K562 (cell line): ENCODE data around the gene ZNF599. TPM values are rescaled to one million over a fixed set of nuclear protein-coding genes. Genes with fewer than 3 reads are reported as not detected.

Experiments
- CBFB ChIP-seq: sonication (generic); formaldehyde crosslinking; IDR thresholded peaks from 2 replicates; pipeline ENCODE4 v1.4.0; 2020; ENCODE audit warnings: mild to moderate bottlenecking, missing genetic modification reagents
- CHD1 ChIP-seq: fragments of 200-600 bp; sonication (generic); IDR thresholded peaks from one replicate; pipeline ENCODE4 v1.6.1; 2012; ENCODE audit warnings: mild to moderate bottlenecking, moderate library complexity, low read length, inconsistent platforms
- E2F5 ChIP-seq: sonication (generic); formaldehyde crosslinking; IDR thresholded peaks from 2 replicates; pipeline ENCODE4 v1.8.0; 2022; ENCODE audit warnings: mild to moderate bottlenecking, missing genetic modification reagents
- FOXA1 ChIP-seq: fragments of 450-650 bp; IDR thresholded peaks from 2 replicates; pipeline ENCODE4 v1.6.1; 2016; ENCODE audit warnings: mild to moderate bottlenecking, borderline replicate concordance
- GTF2E2 ChIP-seq: fragments of 200-800 bp; sonication (Bioruptor generic); IDR thresholded peaks from 2 replicates; pipeline ENCODE4 v1.6.1; 2016; ENCODE audit warnings: missing genetic modification characterization, missing compliant biosample characterization
- MTA3 ChIP-seq: fragments of 450-650 bp; formaldehyde crosslinking; IDR thresholded peaks from 2 replicates; pipeline ENCODE4 v1.6.1; 2017; ENCODE audit warnings: mild to moderate bottlenecking, borderline replicate concordance
- MTF1 ChIP-seq: fragments of 250-450 bp; sonication (Bioruptor Pico); IDR thresholded peaks from 2 replicates; pipeline ENCODE4 v1.9.0; 2021; ENCODE audit warnings: moderate library complexity, mild to moderate bottlenecking, inconsistent platforms, borderline replicate concordance
- MYNN ChIP-seq, 2 experiments: sonication (generic); formaldehyde crosslinking in 1 of 2; IDR thresholded peaks; 2 replicates each; pipeline versions ENCODE4 v1.5.0 to v1.6.1; 2016 to 2020; ENCODE audit warnings: antibody characterized with exemption in 1 of 2, missing genetic modification reagents in 1 of 2
- NEUROD1 ChIP-seq: fragments of 150-350 bp; IDR thresholded peaks from 2 replicates; pipeline ENCODE4 v1.6.1; 2014; ENCODE audit warnings: borderline replicate concordance, low read length, low read depth; ENCODE audit not compliant: partially characterized antibody
- PPARD ChIP-seq: fragments of 250-450 bp; sonication (Bioruptor Pico); IDR thresholded peaks from 2 replicates; pipeline ENCODE4 v1.8.0; 2022; ENCODE audit warnings: inconsistent platforms, mild to moderate bottlenecking, moderate library complexity
- PRPF4 ChIP-seq: fragments of 200-400 bp; formaldehyde crosslinking; IDR thresholded peaks from one replicate; pipeline ENCODE4 v1.6.1; 2017; ENCODE audit warnings: low read length, low read depth, mild to moderate bottlenecking; ENCODE audit not compliant: insufficient read depth, poor library complexity, severe bottlenecking
- STAT5A ChIP-seq: IDR thresholded peaks from 2 replicates; pipeline ENCODE4 v1.6.1; 2012; ENCODE audit warnings: low read length, inconsistent platforms, borderline replicate concordance
- THRAP3 ChIP-seq: fragments of 450-650 bp; IDR thresholded peaks from 2 replicates; pipeline ENCODE4 v1.6.1; 2016; ENCODE audit warnings: mild to moderate bottlenecking, inconsistent platforms, borderline replicate concordance
- UBTF ChIP-seq, 2 experiments: IDR thresholded peaks; 2 replicates each; pipeline ENCODE4 v1.6.1; 2012; ENCODE audit warnings: improper control_type of control experiment in 2 of 2, low read depth in 2 of 2, low read length in 2 of 2, borderline replicate concordance in 1 of 2
- ZBTB17 ChIP-seq: fragments of 450-650 bp; formaldehyde crosslinking; IDR thresholded peaks from 2 replicates; pipeline ENCODE4 v1.4.0; 2020; ENCODE audit warnings: mild to moderate bottlenecking
- ZNF121 ChIP-seq: sonication (generic); formaldehyde crosslinking; conservative IDR thresholded peaks from 2 replicates; pipeline ENCODE4 v1.8.0; 2022; ENCODE audit warnings: missing genetic modification reagents
- ZNF133 ChIP-seq: fragments of 250-450 bp; sonication (Bioruptor Pico); IDR thresholded peaks from 2 replicates; pipeline ENCODE4 v1.4.0; 2020; ENCODE audit warnings: mild to moderate bottlenecking
- ZNF282 ChIP-seq: sonication (generic); formaldehyde crosslinking; IDR thresholded peaks from 2 replicates; pipeline ENCODE4 v1.8.1; 2023; ENCODE audit warnings: missing genetic modification reagents
- ZNF444 ChIP-seq: fragments of 250-450 bp; sonication (Bioruptor Pico); IDR thresholded peaks from 2 replicates; pipeline ENCODE4 v1.4.0; 2020; ENCODE audit warnings: mild to moderate bottlenecking, moderate library complexity
- polyA plus RNA-seq, 8 experiments: library from polyadenylated mRNA; depleted of rRNA in 4 of 8; stranded (reverse) in 5 of 8; unstranded in 3 of 8; fragments of >200 nt; fragmentation: Nextera tagmentation in 2 of 8; fragmentation: Illumina TruSeq in 1 of 8; extraction: Ambion mirVana in 2 of 8; extraction: Trizol in 1 of 8; gene quantifications; 2 replicates each; pipeline versions ENCODE4 v1.2.1 to v1.2.3, GENCODE V29; 2011 to 2014; ENCODE audit warnings: inconsistent platforms in 1 of 8, missing spikeins in 1 of 8
- total RNA-seq, 7 experiments: library from RNA; depleted of rRNA in 6 of 7; stranded (reverse); fragments of >200 nt in 6 of 7; fragmentation: Illumina TruSeq in 2 of 7; extraction: Trizol in 2 of 7; gene quantifications; 2 replicates each; pipeline versions ENCODE4 v1.2.1 to v1.2.3, GENCODE V29; 2011 to 2021; ENCODE audit warnings: low replicate concordance in 1 of 7
- TF ChIP-seq, protein P1 (sequence below): sonication (generic); formaldehyde crosslinking; IDR thresholded peaks from 2 replicates; pipeline ENCODE4 v1.8.0; 2023; ENCODE audit warnings: mild to moderate bottlenecking, missing genetic modification reagents
- TF ChIP-seq, protein P2 (sequence below), 2 experiments: fragments of 250-450 bp in 1 of 2; fragments of 450-650 bp in 1 of 2; sonication (Bioruptor Pico) in 1 of 2; IDR thresholded peaks; 2 replicates each; pipeline versions ENCODE4 v1.6.1 to v1.8.0; 2016 to 2021; ENCODE audit warnings: mild to moderate bottlenecking in 2 of 2, moderate library complexity in 2 of 2, missing compliant biosample characterization in 1 of 2, missing genetic modification characterization in 1 of 2

The ZNF599 gene
- total and polyA plus RNA-seq, 9 of the 15 experiments (the other 6 are each of a cell fraction or from before 2014, with no cell fraction given), result 0.71 to 6.7 (median 2.8) TPM

GRCh38 chr19:34733266-34733745 is 39.7 kb downstream of the ZNF599 start (continued):
- 0 out of 2 replicates have a peak, but pooled peaks have one; percentile 22 for TF ChIP-seq MYNN (IDR thresholded peaks at IDR 0.05)
- TF ChIP-seq MYNN (CRISPR knock-in tag; IDR thresholded peaks at IDR 0.05), result no peak
- TF ChIP-seq FOXA1, result no peak
- peak; percentile 61; the same call in 1 of the 2 replicates for TF ChIP-seq STAT5A
- no peak for TF ChIP-seq ZNF282 (CRISPR knock-in tag)
- no peak for TF ChIP-seq ZNF133 (CRISPR knock-in tag)
- peak; percentile 70 for TF ChIP-seq CHD1
- no peak for TF ChIP-seq PPARD (CRISPR knock-in tag)
- no peak for TF ChIP-seq GTF2E2 (tag)
- TF ChIP-seq ZNF444 (CRISPR knock-in tag), result no peak
- TF ChIP-seq THRAP3, result no peak
- no peak for TF ChIP-seq CBFB
- TF ChIP-seq NEUROD1, result no peak
- TF ChIP-seq ZNF121 (CRISPR knock-in tag), result no peak
- TF ChIP-seq MTA3, result peak; percentile 12; the same call in 1 of the 2 replicates
- TF ChIP-seq UBTF (IDR thresholded peaks at IDR 0.05; ENCODE audit: borderline replicate concordance in 1 of 2, low read depth in 2 of 2, low read length in 2 of 2), result no peak; a peak in 1 of 4 replicates
- TF ChIP-seq, protein P1, sequence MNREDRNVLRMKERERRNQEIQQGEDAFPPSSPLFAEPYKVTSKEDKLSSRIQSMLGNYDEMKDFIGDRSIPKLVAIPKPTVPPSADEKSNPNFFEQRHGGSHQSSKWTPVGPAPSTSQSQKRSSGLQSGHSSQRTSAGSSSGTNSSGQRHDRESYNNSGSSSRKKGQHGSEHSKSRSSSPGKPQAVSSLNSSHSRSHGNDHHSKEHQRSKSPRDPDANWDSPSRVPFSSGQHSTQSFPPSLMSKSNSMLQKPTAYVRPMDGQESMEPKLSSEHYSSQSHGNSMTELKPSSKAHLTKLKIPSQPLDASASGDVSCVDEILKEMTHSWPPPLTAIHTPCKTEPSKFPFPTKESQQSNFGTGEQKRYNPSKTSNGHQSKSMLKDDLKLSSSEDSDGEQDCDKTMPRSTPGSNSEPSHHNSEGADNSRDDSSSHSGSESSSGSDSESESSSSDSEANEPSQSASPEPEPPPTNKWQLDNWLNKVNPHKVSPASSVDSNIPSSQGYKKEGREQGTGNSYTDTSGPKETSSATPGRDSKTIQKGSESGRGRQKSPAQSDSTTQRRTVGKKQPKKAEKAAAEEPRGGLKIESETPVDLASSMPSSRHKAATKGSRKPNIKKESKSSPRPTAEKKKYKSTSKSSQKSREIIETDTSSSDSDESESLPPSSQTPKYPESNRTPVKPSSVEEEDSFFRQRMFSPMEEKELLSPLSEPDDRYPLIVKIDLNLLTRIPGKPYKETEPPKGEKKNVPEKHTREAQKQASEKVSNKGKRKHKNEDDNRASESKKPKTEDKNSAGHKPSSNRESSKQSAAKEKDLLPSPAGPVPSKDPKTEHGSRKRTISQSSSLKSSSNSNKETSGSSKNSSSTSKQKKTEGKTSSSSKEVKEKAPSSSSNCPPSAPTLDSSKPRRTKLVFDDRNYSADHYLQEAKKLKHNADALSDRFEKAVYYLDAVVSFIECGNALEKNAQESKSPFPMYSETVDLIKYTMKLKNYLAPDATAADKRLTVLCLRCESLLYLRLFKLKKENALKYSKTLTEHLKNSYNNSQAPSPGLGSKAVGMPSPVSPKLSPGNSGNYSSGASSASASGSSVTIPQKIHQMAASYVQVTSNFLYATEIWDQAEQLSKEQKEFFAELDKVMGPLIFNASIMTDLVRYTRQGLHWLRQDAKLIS (CRISPR knock-in tag), result no peak
- no peak for TF ChIP-seq ZBTB17
- TF ChIP-seq MTF1 (CRISPR knock-in tag), result no peak
- TF ChIP-seq, protein P2, sequence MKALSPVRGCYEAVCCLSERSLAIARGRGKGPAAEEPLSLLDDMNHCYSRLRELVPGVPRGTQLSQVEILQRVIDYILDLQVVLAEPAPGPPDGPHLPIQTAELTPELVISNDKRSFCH (CRISPR knock-in tag; IDR thresholded peaks at IDR 0.05), result no peak
- TF ChIP-seq, protein P2 (tag; IDR thresholded peaks at IDR 0.05), result no peak
- no peak for TF ChIP-seq PRPF4
- no peak for TF ChIP-seq E2F5 (CRISPR knock-in tag)
